IgD-negative memory B cell (primary cell): ENCODE measurements around the gene ASTN1. TPM values are rescaled to one million over a fixed set of nuclear protein-coding genes. Genes with fewer than 3 reads are reported as not detected.

ENCODE experiments used
- H3K27ac Mint-ChIP-seq, 3 donors: one replicate each; pipeline ENCODE4 v1.8.0; 2020 to 2022; ENCODE audit warnings: mild to moderate bottlenecking in 3 of 3, mixed read lengths in 3 of 3, moderate library complexity in 1 of 3
- H3K27me3 Mint-ChIP-seq: one replicate; pipeline ENCODE4 v1.8.0; 2021; ENCODE audit warnings: mixed read lengths
- H3K36me3 Mint-ChIP-seq: one replicate; pipeline ENCODE4 v1.8.0; 2020; ENCODE audit warnings: mild to moderate bottlenecking, mixed read lengths
- H3K4me1 Mint-ChIP-seq, 3 donors: one replicate each; pipeline ENCODE4 v1.8.0; 2020 to 2022; ENCODE audit warnings: mixed read lengths in 3 of 3, mild to moderate bottlenecking in 1 of 3
- H3K4me3 Mint-ChIP-seq, 4 donors: one replicate each; pipeline ENCODE4 v1.8.0; 2020 to 2022; ENCODE audit warnings: mild to moderate bottlenecking in 4 of 4, mixed read lengths in 4 of 4, moderate library complexity in 3 of 4
- H3K9me3 Mint-ChIP-seq, 3 donors: one replicate each; pipeline ENCODE4 v1.8.0; 2020 to 2021; ENCODE audit warnings: mixed read lengths in 3 of 3, mild to moderate bottlenecking in 1 of 3
- polyA plus RNA-seq: library from polyadenylated mRNA; unstranded; fragments of 300-500 nt; fragmentation: Illumina TruSeq; gene quantifications from one replicate; pipeline ENCODE4 v1.2.3, GENCODE V29; 2021

ASTN1 gene
- polyA plus RNA-seq, 1 donor from 2014 or later = not detected

- H3K27ac Mint-ChIP-seq = no peak overlapping the region
- H3K27me3 Mint-ChIP-seq = peaks cover 4% of the 10 kb centered on the region
- no peaks in the 10 kb centered on the region for H3K4me1 Mint-ChIP-seq
- H3K36me3 Mint-ChIP-seq = peaks cover 1% of the 10 kb centered on the region
- no peaks in the 10 kb centered on the region for H3K9me3 Mint-ChIP-seq
- no peak overlapping the region for H3K4me3 Mint-ChIP-seq
These were observed 177.5 kb downstream of the ASTN1 start for GRCh38 chr1:176987016-176987415.

GRCh38 chr1:176983731-176984130, 180.8 kb downstream of the ASTN1 start:
- Mint-ChIP-seq H3K36me3 (peaks cover 1% of the 10 kb centered on the region), H3K9me3 (no peaks in the 10 kb centered on the region), H3K4me3 (no peak overlapping the region), H3K27me3 (peaks cover 1% of the 10 kb centered on the region), H3K4me1 (no peaks in the 10 kb centered on the region), H3K27ac (no peak overlapping the region)

GRCh38 chr1:176976771-176977170, 187.7 kb downstream of the ASTN1 start:
- H3K27ac Mint-ChIP-seq = no peak overlapping the region
- H3K36me3 Mint-ChIP-seq = no peaks in the 10 kb centered on the region
- H3K4me3 Mint-ChIP-seq = peak overlapping the region in 1 of 4 donors; percentile 9
- no peaks in the 10 kb centered on the region for H3K9me3 Mint-ChIP-seq
- no peaks in the 10 kb centered on the region for H3K27me3 Mint-ChIP-seq
- no peaks in the 10 kb centered on the region for H3K4me1 Mint-ChIP-seq

GRCh38 chr1:176976225-176976624, 188.3 kb downstream of the ASTN1 start:
- H3K4me3 Mint-ChIP-seq = no peak overlapping the region
- no peaks in the 10 kb centered on the region for H3K36me3 Mint-ChIP-seq
- no peaks in the 10 kb centered on the region for H3K27me3 Mint-ChIP-seq
- H3K27ac Mint-ChIP-seq = no peak overlapping the region
- no peaks in the 10 kb centered on the region for H3K4me1 Mint-ChIP-seq
- H3K9me3 Mint-ChIP-seq = no peaks in the 10 kb centered on the region

GRCh38 chr1:176964687-176965086, 199.8 kb downstream of the ASTN1 start:
- H3K27ac Mint-ChIP-seq = no peak overlapping the region
- no peaks in the 10 kb centered on the region for H3K36me3 Mint-ChIP-seq
- H3K9me3 Mint-ChIP-seq = no peaks in the 10 kb centered on the region
- peaks cover 0 to 5% (median 0%) of the 10 kb centered on the region in 3 donors for H3K4me1 Mint-ChIP-seq
- H3K27me3 Mint-ChIP-seq = no peaks in the 10 kb centered on the region
- no peak overlapping the region for H3K4me3 Mint-ChIP-seq

- Mint-ChIP-seq H3K4me1 (peaks cover 0 to 5% (median 0%) of the 10 kb centered on the region in 3 donors), H3K4me3 (no peak overlapping the region), H3K9me3 (no peaks in the 10 kb centered on the region), H3K27ac (no peak overlapping the region), H3K27me3 (no peaks in the 10 kb centered on the region), H3K36me3 (no peaks in the 10 kb centered on the region)
These were observed 201.3 kb downstream of the ASTN1 start for GRCh38 chr1:176963181-176963580.

GRCh38 chr1:176961678-176962077, 202.8 kb downstream of the ASTN1 start:
- no peak overlapping the region for H3K4me3 Mint-ChIP-seq
- peaks cover 0 to 5% (median 0%) of the 10 kb centered on the region in 3 donors for H3K4me1 Mint-ChIP-seq
- no peaks in the 10 kb centered on the region for H3K36me3 Mint-ChIP-seq
- no peak overlapping the region for H3K27ac Mint-ChIP-seq
- H3K9me3 Mint-ChIP-seq = no peaks in the 10 kb centered on the region
- H3K27me3 Mint-ChIP-seq = peaks cover 2% of the 10 kb centered on the region

- no peaks in the 10 kb centered on the region for H3K9me3 Mint-ChIP-seq
- no peaks in the 10 kb centered on the region for H3K36me3 Mint-ChIP-seq
- H3K4me1 Mint-ChIP-seq = peaks cover 0 to 1% (median 1%) of the 10 kb centered on the region in 3 donors
- no peak overlapping the region for H3K27ac Mint-ChIP-seq
- H3K27me3 Mint-ChIP-seq = peaks cover 2% of the 10 kb centered on the region
- no peak overlapping the region for H3K4me3 Mint-ChIP-seq
These were observed 205.2 kb downstream of the ASTN1 start for GRCh38 chr1:176959191-176959820.

- Mint-ChIP-seq H3K4me1 (peaks cover 0 to 1% (median 0%) of the 10 kb centered on the region in 3 donors), H3K27ac (no peak overlapping the region), H3K9me3 (no peaks in the 10 kb centered on the region), H3K36me3 (no peaks in the 10 kb centered on the region), H3K27me3 (peaks cover 2% of the 10 kb centered on the region), H3K4me3 (no peak overlapping the region)
These were observed 206.9 kb downstream of the ASTN1 start for GRCh38 chr1:176957603-176958002.

- Mint-ChIP-seq H3K4me3 (no peak overlapping the region), H3K4me1 (peaks cover 0 to 1% (median 0%) of the 10 kb centered on the region in 3 donors), H3K36me3 (no peaks in the 10 kb centered on the region), H3K9me3 (no peaks in the 10 kb centered on the region), H3K27me3 (peaks cover 2% of the 10 kb centered on the region), H3K27ac (no peak overlapping the region)
These were observed 210.3 kb downstream of the ASTN1 start for GRCh38 chr1:176954242-176954641.

- H3K27me3 Mint-ChIP-seq = peaks cover 5% of the 10 kb centered on the region
- no peak overlapping the region for H3K4me3 Mint-ChIP-seq
- H3K36me3 Mint-ChIP-seq = no peaks in the 10 kb centered on the region
- peak overlapping the region in 1 of 3 donors; percentile 74 for H3K27ac Mint-ChIP-seq
- H3K4me1 Mint-ChIP-seq = no peaks in the 10 kb centered on the region
- no peaks in the 10 kb centered on the region for H3K9me3 Mint-ChIP-seq
These were observed 213.7 kb downstream of the ASTN1 start for GRCh38 chr1:176950736-176951324.

GRCh38 chr1:176949033-176949662, 215.4 kb downstream of the ASTN1 start:
- Mint-ChIP-seq H3K9me3 (peaks cover 0 to 2% (median 0%) of the 10 kb centered on the region in 3 donors), H3K36me3 (no peaks in the 10 kb centered on the region), H3K27me3 (peaks cover 5% of the 10 kb centered on the region), H3K27ac (no peak overlapping the region), H3K4me3 (no peak overlapping the region), H3K4me1 (no peaks in the 10 kb centered on the region)

- H3K36me3 Mint-ChIP-seq = no peaks in the 10 kb centered on the region
- no peak overlapping the region for H3K4me3 Mint-ChIP-seq
- H3K4me1 Mint-ChIP-seq = no peaks in the 10 kb centered on the region
- peaks cover 7% of the 10 kb centered on the region for H3K27me3 Mint-ChIP-seq
- no peak overlapping the region for H3K27ac Mint-ChIP-seq
- H3K9me3 Mint-ChIP-seq = peaks cover 0 to 4% (median 3%) of the 10 kb centered on the region in 3 donors
These were observed 219.9 kb downstream of the ASTN1 start for GRCh38 chr1:176944606-176945005.

GRCh38 chr1:176943783-176944182, 220.7 kb downstream of the ASTN1 start:
- Mint-ChIP-seq H3K27me3 (peaks cover 3% of the 10 kb centered on the region), H3K4me3 (no peak overlapping the region), H3K27ac (no peak overlapping the region), H3K36me3 (no peaks in the 10 kb centered on the region), H3K9me3 (peaks cover 0 to 4% (median 3%) of the 10 kb centered on the region in 3 donors), H3K4me1 (no peaks in the 10 kb centered on the region)

- Mint-ChIP-seq H3K4me3 (no peak overlapping the region), H3K27ac (no peak overlapping the region), H3K4me1 (no peaks in the 10 kb centered on the region), H3K27me3 (peaks cover 2% of the 10 kb centered on the region), H3K9me3 (peaks cover 0 to 4% (median 3%) of the 10 kb centered on the region in 3 donors), H3K36me3 (no peaks in the 10 kb centered on the region)
These were observed 222.2 kb downstream of the ASTN1 start for GRCh38 chr1:176942346-176942745.

- H3K27me3 Mint-ChIP-seq = peaks cover 2% of the 10 kb centered on the region
- H3K4me1 Mint-ChIP-seq = no peaks in the 10 kb centered on the region
- no peaks in the 10 kb centered on the region for H3K36me3 Mint-ChIP-seq
- no peak overlapping the region for H3K27ac Mint-ChIP-seq
- no peak overlapping the region for H3K4me3 Mint-ChIP-seq
- H3K9me3 Mint-ChIP-seq = peaks cover 0 to 4% (median 3%) of the 10 kb centered on the region in 3 donors
These were observed 224.5 kb downstream of the ASTN1 start for GRCh38 chr1:176939993-176940392.
